Measurements from ENCODE around the gene TAL1. TPM values are rescaled to one million over a fixed set of nuclear protein-coding genes. Genes with fewer than 3 reads are reported as not detected.
A peak's percentile ranks its signal among the peaks of the same experiment; 100 is the strongest.

Gene TAL1
- total and polyA plus RNA-seq, 2 of the 8 experiments (the other 6 are each of a cell fraction or from before 2014, with no cell fraction given): 0.09 to 0.15 TPM

GRCh38 chr1:47196622-47197021 lies 35.4 kb downstream of the TAL1 start:
- no peak overlapping the region for H2AK5ac ChIP-seq (ENCODE audit: low read depth, low read length)
- no peak overlapping the region for H2BK20ac ChIP-seq (ENCODE audit: low read length)
- no peak overlapping the region for H4K91ac ChIP-seq (replicated peaks; ENCODE audit: insufficient read length, low read length)
- no peaks in the 10 kb centered on the region for H3K23me2 ChIP-seq (ENCODE audit: low read depth, low read length)
- H3K56ac ChIP-seq (replicated peaks; ENCODE audit: insufficient read length, low read depth, low read length): no peak overlapping the region
- H3K4ac ChIP-seq (replicated peaks; ENCODE audit: insufficient read length, low read depth, low read length): no peak overlapping the region
- H2BK5ac ChIP-seq (ENCODE audit: low read depth, low read length): no peak overlapping the region
- H3K18ac ChIP-seq (ENCODE audit: extremely low read depth, low read length): no peak overlapping the region
- H2BK120ac ChIP-seq (replicated peaks; ENCODE audit: low read depth, low read length): no peak overlapping the region
- H3K23ac ChIP-seq (ENCODE audit: insufficient read length): no peak overlapping the region
- ChIA-PET CTCF (ENCODE audit: partially characterized antibody) (interaction anchor here (0.7 to 14.2 kb wide), 16 partner anchors 8 to 670 kb away, joined by 3 to 207 read pairs (median 4); no protein-coding TSS in a partner anchor), POLR2A (ENCODE audit: partially characterized antibody) (no interaction called here)
- TF ChIP-seq CTCF (IDR thresholded peaks at IDR 0.05; ENCODE audit: control extremely low read depth in 1 of 3, insufficient read depth in 1 of 3, low read depth in 1 of 3, low read length in 3 of 3) (peak; percentile 35 to 53 (median 37)), CBX8 (IDR thresholded peaks at IDR 0.05; ENCODE audit: borderline replicate concordance, low read depth, low read length) (no peak), TAF1 (IDR thresholded peaks at IDR 0.05; ENCODE audit: low read depth, low read length) (no peak), RAD21 (IDR thresholded peaks at IDR 0.05 in 1 of 2, conservative IDR thresholded peaks at IDR 0.05 in 1 of 2; ENCODE audit: low read depth in 2 of 2, low read length in 2 of 2) (peak; percentile 39 to 50; a peak in 3 of 4 replicates)
- no peaks in the 10 kb centered on the region for H3K79me1 ChIP-seq (ENCODE audit: low read depth, low read length)
- no peak overlapping the region for H3K4me2 ChIP-seq (ENCODE audit: insufficient read depth in 1 of 2, low read depth in 2 of 2, low read length in 2 of 2)
- no peak overlapping the region for H3K4me3 ChIP-seq (ENCODE audit: extremely low read depth in 1 of 4, insufficient read depth in 2 of 4, low read depth in 3 of 4, low read length in 4 of 4)
- peaks cover 0 to 22% (median 16%) of the 10 kb centered on the region in 4 experiments; a peak in 3 of 7 replicates for H3K27me3 ChIP-seq (replicated peaks in 1 of 4; ENCODE audit: control insufficient read depth in 3 of 4, extremely low read depth in 1 of 4, insufficient read depth in 3 of 4, low read length in 3 of 4)
- peaks cover 5 to 16% (median 9%) of the 10 kb centered on the region in 4 experiments for H3K4me1 ChIP-seq (replicated peaks in 1 of 4; ENCODE audit: control insufficient read depth in 3 of 4, insufficient read depth in 4 of 4, low read length in 3 of 4)
- no peaks in the 10 kb centered on the region for H4K20me1 ChIP-seq (replicated peaks in 1 of 2; ENCODE audit: control insufficient read depth in 1 of 2, insufficient read depth in 2 of 2, low read length in 2 of 2)
- no peak overlapping the region for H2BK12ac ChIP-seq (ENCODE audit: low read depth, low read length)
- no peak overlapping the region for H4K5ac ChIP-seq (ENCODE audit: insufficient read length, low read depth, low read length)
- H3K14ac ChIP-seq (ENCODE audit: insufficient read length): no peak overlapping the region
- no peak overlapping the region for H2BK15ac ChIP-seq (ENCODE audit: low read length)
- H3K27ac ChIP-seq (ENCODE audit: low read depth, low read length): no peak overlapping the region
- FAIRE-seq (no peak), DNase-seq (ENCODE audit: low read depth in 1 of 2, low spot score in 2 of 2) (no peak)
- 55% methylated on average over 3 of the region's 3 CpGs; no CpG with 5 or more reads in 1 of the 2 experiments for WGBS, 2 experiments (ENCODE audit: extremely low coverage in 1 of 2, insufficient coverage in 1 of 2, insufficient read length in 1 of 2, insufficient replicate concordance in 2 of 2, low coverage in 1 of 2, low lambda C conversion rate in 2 of 2, missing lambda C conversion rate in 1 of 2)
- H3K79me2 ChIP-seq (ENCODE audit: control insufficient read depth in 1 of 2, insufficient read depth in 2 of 2, low read length in 2 of 2): no peaks in the 10 kb centered on the region
- H2AFZ ChIP-seq (ENCODE audit: low read length): no peak overlapping the region
- H3K9me3 ChIP-seq (ENCODE audit: insufficient read depth in 2 of 2, low read depth in 1 of 2, low read length in 1 of 2): no peaks in the 10 kb centered on the region
- H3K9ac ChIP-seq (replicated peaks in 1 of 4; ENCODE audit: extremely low read depth in 1 of 4, low read depth in 3 of 4, low read length in 3 of 4): no peak overlapping the region
- no peak overlapping the region for H4K8ac ChIP-seq (ENCODE audit: extremely low read depth, insufficient read depth, low read length)
- H3K36me3 ChIP-seq (ENCODE audit: control insufficient read depth in 2 of 4, insufficient read depth in 4 of 4, low read length in 3 of 4): no peaks in the 10 kb centered on the region

Data from H1 (cell line).